HEK293 (cell line): Measurements from ENCODE around the gene VSIG8.

Experiments used
- GLI4 ChIP-seq: fragments of 450-650 bp; formaldehyde crosslinking; IDR thresholded peaks from 2 replicates; pipeline ENCODE4 v1.5.1; 2016; ENCODE audit warnings: missing biosample characterization, missing genetic modification characterization
- HOXA7 ChIP-seq: sonication (generic); formaldehyde crosslinking; IDR thresholded peaks from 2 replicates; pipeline ENCODE4 v1.8.1; 2022; ENCODE audit warnings: missing genetic modification reagents, borderline replicate concordance
- REST ChIP-seq: fragments of 450-650 bp; formaldehyde crosslinking; IDR thresholded peaks from 2 replicates; pipeline ENCODE4 v1.5.1; 2016; ENCODE audit warnings: missing biosample characterization, missing genetic modification characterization
- YY1 ChIP-seq: fragments of 450-650 bp; formaldehyde crosslinking; IDR thresholded peaks from 2 replicates; pipeline ENCODE4 v1.5.1; 2018; ENCODE audit warnings: missing biosample characterization, missing genetic modification characterization
- ZFHX2 ChIP-seq: fragments of 450-650 bp; formaldehyde crosslinking; conservative IDR thresholded peaks from 2 replicates; pipeline ENCODE4 v1.5.1; 2016; ENCODE audit warnings: missing biosample characterization, missing genetic modification characterization
- ZNF175 ChIP-seq: fragments of 450-650 bp; formaldehyde crosslinking; IDR thresholded peaks from 2 replicates; pipeline ENCODE4 v1.5.1; 2016; ENCODE audit warnings: missing biosample characterization, missing genetic modification characterization
- ZNF274 ChIP-seq, 2 experiments: fragments of 200-500 bp in 1 of 2; fragments of 450-650 bp in 1 of 2; sonication (Bioruptor generic) in 1 of 2; formaldehyde crosslinking in 1 of 2; IDR thresholded peaks; 2 replicates each; pipeline versions ENCODE4 v1.5.1 to v1.6.1; 2014 to 2016; ENCODE audit warnings: borderline replicate concordance in 1 of 2, inconsistent platforms in 1 of 2, low read length in 1 of 2, missing biosample characterization in 1 of 2, missing genetic modification characterization in 1 of 2
- ZNF654 ChIP-seq: fragments of 450-650 bp; formaldehyde crosslinking; IDR thresholded peaks from 2 replicates; pipeline ENCODE4 v1.5.1; 2016; ENCODE audit warnings: low read depth, missing biosample characterization, missing genetic modification characterization
- TF ChIP-seq, protein P1 (sequence below): fragments of 450-650 bp; formaldehyde crosslinking; IDR thresholded peaks from 2 replicates; pipeline ENCODE4 v1.5.1; 2016; ENCODE audit warnings: missing biosample characterization, missing genetic modification characterization
- TF ChIP-seq, protein P2 (sequence below): fragments of 450-650 bp; formaldehyde crosslinking; IDR thresholded peaks from 2 replicates; pipeline ENCODE4 v1.5.1; 2016; ENCODE audit warnings: missing biosample characterization, missing genetic modification characterization

DNA sequence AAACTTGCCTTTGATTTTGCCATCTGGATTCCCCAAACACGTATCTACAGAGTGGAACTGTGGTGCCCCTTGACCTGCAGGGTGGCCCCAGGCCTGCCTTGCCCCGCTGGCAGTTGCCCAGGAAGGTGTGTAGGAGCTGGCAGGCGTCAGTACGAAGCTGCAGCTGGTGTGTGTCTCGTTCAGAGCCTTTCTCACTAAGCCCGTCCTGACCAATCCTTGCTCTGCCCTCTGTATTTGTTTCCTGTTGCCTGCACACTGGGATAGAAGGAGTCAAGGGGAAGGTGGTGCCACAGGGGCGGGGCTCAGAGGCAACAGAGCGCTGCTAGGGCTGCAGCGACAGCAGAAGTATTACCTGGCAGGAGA, 5.2 kb upstream of the VSIG8 start:
- TF ChIP-seq ZFHX2 (tag by site-specific recombination): no peak
- no peak for TF ChIP-seq HOXA7 (CRISPR knock-in tag)
- TF ChIP-seq, protein P1, sequence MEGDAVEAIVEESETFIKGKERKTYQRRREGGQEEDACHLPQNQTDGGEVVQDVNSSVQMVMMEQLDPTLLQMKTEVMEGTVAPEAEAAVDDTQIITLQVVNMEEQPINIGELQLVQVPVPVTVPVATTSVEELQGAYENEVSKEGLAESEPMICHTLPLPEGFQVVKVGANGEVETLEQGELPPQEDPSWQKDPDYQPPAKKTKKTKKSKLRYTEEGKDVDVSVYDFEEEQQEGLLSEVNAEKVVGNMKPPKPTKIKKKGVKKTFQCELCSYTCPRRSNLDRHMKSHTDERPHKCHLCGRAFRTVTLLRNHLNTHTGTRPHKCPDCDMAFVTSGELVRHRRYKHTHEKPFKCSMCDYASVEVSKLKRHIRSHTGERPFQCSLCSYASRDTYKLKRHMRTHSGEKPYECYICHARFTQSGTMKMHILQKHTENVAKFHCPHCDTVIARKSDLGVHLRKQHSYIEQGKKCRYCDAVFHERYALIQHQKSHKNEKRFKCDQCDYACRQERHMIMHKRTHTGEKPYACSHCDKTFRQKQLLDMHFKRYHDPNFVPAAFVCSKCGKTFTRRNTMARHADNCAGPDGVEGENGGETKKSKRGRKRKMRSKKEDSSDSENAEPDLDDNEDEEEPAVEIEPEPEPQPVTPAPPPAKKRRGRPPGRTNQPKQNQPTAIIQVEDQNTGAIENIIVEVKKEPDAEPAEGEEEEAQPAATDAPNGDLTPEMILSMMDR (tag by site-specific recombination): no peak
- TF ChIP-seq ZNF175 (tag by site-specific recombination): no peak
- TF ChIP-seq YY1 (tag by site-specific recombination): no peak
- TF ChIP-seq ZNF654 (tag by site-specific recombination): no peak
- TF ChIP-seq, protein P2, sequence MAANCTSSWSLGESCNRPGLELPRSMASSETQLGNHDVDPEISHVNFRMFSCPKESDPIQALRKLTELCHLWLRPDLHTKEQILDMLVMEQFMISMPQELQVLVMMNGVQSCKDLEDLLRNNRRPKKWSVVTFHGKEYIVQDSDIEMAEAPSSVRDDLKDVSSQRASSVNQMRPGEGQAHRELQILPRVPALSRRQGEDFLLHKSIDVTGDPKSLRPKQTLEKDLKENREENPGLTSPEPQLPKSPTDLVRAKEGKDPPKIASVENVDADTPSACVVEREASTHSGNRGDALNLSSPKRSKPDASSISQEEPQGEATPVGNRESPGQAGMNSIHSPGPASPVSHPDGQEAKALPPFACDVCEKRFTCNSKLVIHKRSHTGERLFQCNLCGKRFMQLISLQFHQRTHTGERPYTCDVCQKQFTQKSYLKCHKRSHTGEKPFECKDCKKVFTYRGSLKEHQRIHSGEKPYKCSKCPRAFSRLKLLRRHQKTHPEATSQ (tag by site-specific recombination): no peak
- no peak for TF ChIP-seq ZNF274 (IDR thresholded peaks at IDR 0.05; ENCODE audit: low read length)
- TF ChIP-seq ZNF274 (tag by site-specific recombination; IDR thresholded peaks at IDR 0.05; ENCODE audit: borderline replicate concordance): no peak
- TF ChIP-seq GLI4 (tag by site-specific recombination): no peak
- TF ChIP-seq REST (tag by site-specific recombination): no peak
